ENCODE measurements around the gene RAPGEF4.

The RAPGEF4 gene

DNA sequence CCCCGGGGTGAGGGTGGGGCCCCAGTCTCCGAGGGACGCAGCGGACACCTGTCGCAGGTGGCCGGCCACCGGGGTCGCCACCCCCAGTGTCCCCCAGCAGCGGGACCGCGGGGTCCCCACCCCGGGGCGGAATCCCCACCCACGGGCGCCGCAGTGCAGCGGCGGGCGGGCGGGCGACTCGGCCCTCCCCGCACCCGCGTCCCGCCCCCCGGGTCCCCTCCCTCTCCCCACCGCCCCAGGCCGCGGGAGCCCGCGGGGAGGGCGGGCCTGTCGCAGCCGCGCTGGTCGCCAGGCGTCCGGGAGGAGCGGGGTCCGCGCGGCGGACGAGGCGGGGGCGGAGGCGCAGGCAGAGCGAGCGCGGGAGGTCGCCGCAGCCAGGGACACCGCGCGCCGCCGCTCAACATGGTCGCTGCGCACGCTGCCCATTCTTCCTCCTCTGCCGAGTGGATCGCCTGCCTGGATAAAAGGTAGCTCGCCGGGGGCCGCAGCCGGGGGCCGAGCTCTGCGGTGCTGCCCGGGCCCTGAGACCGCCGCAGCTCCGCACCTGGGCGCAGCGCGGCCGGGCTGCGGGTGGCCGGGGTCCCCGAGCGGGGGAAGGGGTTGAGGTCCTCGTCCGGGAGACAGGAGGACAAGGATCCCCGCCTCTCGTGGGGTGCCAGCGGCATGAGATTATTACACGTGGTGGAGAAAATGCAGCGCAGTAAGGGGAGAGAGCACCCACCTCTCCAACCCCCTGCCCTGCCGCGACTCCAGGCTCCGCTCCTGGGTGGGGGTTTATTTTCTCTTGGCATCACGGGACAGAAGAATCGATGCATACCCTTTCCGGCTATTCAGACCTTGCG is at the start of gene RAPGEF4:
Gene RAPGEF4, plus strand, starts transcription at position 264 of the 842 bp plus-strand sequence. Its CDS starts 139 bp downstream, at position 403.
- no peak for DNase-seq (ENCODE audit: low read depth)
- TF ChIP-seq, protein P1, sequence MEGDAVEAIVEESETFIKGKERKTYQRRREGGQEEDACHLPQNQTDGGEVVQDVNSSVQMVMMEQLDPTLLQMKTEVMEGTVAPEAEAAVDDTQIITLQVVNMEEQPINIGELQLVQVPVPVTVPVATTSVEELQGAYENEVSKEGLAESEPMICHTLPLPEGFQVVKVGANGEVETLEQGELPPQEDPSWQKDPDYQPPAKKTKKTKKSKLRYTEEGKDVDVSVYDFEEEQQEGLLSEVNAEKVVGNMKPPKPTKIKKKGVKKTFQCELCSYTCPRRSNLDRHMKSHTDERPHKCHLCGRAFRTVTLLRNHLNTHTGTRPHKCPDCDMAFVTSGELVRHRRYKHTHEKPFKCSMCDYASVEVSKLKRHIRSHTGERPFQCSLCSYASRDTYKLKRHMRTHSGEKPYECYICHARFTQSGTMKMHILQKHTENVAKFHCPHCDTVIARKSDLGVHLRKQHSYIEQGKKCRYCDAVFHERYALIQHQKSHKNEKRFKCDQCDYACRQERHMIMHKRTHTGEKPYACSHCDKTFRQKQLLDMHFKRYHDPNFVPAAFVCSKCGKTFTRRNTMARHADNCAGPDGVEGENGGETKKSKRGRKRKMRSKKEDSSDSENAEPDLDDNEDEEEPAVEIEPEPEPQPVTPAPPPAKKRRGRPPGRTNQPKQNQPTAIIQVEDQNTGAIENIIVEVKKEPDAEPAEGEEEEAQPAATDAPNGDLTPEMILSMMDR (IDR thresholded peaks at IDR 0.05; ENCODE audit: low read length, missing control alignments), result no peak
- H3K4me3 ChIP-seq (replicated peaks; ENCODE audit: low read depth, low read length), result no peak within 1 kb of the TSS

DNA sequence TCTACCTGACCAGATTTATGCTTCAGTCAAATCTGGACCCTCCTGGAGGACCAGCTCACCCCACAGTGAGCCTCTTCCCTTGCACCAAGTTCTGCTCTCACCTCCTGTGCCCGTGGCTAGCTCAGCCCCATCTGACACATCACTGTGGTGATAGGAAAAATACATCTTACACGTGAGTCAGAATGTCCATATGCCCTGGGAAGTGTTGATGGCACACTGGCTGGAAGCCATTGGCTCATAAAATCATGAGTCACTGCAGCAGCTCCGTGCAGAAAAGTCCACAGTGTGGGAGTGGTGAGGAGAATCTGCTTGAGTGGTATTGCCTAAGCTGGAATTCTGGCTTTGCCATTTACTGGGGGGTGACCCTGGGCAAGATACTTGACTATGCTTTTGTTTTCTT is 42.6 kb upstream of the RAPGEF4 start:
- TF ChIP-seq, protein P1 (IDR thresholded peaks at IDR 0.05; ENCODE audit: low read length, missing control alignments), result no peak
- H3K4me3 ChIP-seq (replicated peaks; ENCODE audit: low read depth, low read length), result no peak overlapping the region
- peak; percentile 98 for DNase-seq (ENCODE audit: low read depth)

DNA sequence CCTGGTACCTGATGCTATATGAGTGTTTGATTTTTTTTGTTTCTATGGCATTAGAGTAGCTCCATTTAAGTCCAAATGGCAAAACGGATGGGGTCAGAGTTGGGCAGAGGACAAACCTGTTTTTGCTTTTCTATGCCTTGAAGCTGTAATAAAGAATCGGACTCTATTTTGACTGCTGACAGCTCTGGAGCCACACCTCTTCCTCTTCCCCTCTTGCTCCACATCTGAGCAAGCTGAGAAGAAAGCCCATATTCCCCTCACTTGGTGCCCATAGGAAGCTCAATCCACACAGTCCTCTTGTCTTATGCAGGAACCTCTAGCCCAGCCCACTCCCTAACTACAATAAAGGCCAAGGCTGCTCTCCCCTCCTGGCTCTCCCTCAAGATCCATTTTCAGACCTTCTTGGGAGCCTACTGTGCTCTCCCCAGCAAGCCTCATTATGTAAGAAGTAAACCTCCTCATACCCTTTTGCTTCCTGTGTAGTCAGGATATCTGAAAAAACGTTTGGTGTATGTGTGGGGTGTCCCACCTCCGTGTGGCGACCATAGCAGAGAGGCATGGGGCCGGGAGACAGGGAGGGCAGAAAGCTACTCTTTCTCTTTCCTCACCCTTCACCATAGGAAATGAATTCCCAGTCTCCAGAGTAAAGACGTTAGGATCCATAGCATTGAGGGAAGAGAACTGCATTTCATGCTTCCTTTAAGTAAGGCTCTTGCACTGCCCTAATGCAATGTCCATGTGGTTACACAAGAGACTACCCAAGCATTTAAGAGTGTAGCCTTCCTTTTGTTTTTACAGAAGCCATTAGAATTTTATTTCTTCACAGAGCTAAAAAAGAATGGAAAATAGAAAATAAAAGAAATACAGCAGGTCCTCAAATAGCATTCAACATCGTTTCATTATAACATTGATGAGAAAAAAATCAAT is 41.9 kb upstream of the RAPGEF4 start:
- DNase-seq (ENCODE audit: low read depth), result peak; percentile 41
- H3K4me3 ChIP-seq (replicated peaks; ENCODE audit: low read depth, low read length), result no peak overlapping the region
- TF ChIP-seq, protein P1 (IDR thresholded peaks at IDR 0.05; ENCODE audit: low read length, missing control alignments), result no peak

DNA sequence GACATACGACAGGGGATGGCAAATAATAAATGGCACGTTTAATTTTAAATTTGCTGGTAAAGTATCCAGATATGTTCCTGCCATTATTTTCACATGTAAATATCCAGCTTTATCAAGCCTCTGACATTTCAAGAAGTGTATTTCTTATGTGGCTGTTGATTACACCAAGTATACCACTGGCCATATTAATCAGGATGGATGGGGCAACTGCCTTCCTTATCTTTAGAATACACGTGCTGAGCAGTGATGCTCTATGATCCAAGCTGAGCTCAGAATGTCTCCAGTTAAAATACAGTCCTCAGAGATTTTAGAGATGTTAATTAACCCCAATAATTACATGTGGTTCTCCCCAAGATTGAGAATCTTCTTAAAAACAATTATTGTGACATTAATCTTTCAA is 38.3 kb upstream of the RAPGEF4 start:
- no peak for DNase-seq (ENCODE audit: low read depth)
- H3K4me3 ChIP-seq (replicated peaks; ENCODE audit: low read depth, low read length), result no peak overlapping the region
- TF ChIP-seq, protein P1 (IDR thresholded peaks at IDR 0.05; ENCODE audit: low read length, missing control alignments), result no peak

DNA sequence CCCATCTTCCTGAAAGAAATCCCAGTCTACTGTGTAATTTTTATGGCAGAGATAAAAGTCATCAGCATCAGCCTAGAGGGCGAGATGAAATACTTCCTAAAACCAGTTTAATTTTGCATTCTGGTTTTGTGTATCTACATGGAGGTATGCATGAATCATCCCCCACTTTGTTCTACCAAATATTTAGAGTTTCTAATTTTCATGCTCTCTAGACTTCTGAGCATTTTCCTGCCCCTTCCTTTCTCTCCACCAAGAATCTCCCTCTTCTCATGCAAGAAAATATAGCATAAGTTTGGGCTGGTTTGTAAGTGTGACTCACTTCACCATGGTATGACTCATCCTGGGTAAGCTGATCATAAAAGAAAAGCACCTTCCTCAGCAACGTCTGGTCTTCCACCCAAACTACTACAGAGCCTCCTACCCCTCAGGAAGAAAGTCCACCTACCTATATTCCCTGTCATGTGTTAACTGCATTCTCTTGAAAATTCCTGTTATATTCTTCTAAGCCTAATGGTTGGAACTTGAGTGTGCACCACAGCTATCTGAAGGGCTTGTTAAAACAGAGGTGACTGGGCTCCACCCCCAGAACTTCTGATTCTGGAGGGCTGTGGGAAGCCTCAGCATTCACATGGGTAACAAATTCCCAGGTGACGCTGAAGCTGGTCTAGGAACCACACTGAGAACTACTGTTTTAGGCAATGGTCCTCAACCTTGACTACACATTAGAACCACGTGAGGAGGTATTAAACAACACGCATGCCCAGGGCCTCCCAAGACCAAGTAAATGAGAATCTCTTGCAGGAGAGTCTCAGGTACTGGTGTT is 37.4 kb upstream of the RAPGEF4 start:
- TF ChIP-seq, protein P1 (IDR thresholded peaks at IDR 0.05; ENCODE audit: low read length, missing control alignments), result no peak
- no peak overlapping the region for H3K4me3 ChIP-seq (replicated peaks; ENCODE audit: low read depth, low read length)
- peak; percentile 61 for DNase-seq (ENCODE audit: low read depth)

DNA sequence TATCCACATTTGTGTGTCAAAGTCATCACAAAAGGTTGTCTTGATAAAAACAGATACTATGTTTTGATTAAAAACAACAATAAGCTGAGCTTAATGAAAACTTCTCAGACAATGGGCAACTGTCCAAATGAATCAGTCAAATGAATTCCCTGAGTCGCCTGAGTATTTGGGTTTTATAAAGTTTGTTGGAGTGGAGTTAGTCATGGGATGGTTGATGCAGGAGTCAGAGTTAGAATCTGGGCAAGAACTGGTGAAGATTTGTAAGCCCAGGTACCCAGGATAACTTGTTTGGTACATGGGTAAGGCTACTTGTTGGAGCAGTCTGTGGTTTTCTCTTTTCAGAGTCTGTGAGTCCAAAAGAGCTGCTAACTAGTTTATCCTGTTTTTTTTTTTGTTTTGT is 34.4 kb upstream of the RAPGEF4 start:
- TF ChIP-seq, protein P1 (IDR thresholded peaks at IDR 0.05; ENCODE audit: low read length, missing control alignments), result no peak
- peak; percentile 43 for DNase-seq (ENCODE audit: low read depth)
- H3K4me3 ChIP-seq (replicated peaks; ENCODE audit: low read depth, low read length), result no peak overlapping the region
